ENCODE data around the gene BCAR1. TPM values are rescaled to one million over a fixed set of nuclear protein-coding genes. Genes with fewer than 3 reads are reported as not detected.
"Not testable (repeated sequence)": the region's sequence is repeated elsewhere in the genome, so short reads cannot be mapped to it uniquely, and the experiment has no call there.

BCAR1 gene
- polyA plus RNA-seq, 1 donor (not counting 4 experiments of a cell fraction or from before 2014, with no cell fraction given) = 17.8 TPM

GRCh38 chr16:75207831-75208230 lies 43.6 kb downstream of the BCAR1 start:
- H3K9ac ChIP-seq (ENCODE audit: control insufficient read depth, extremely low read depth, insufficient read depth, low read length) = no peak overlapping the region
- dilution Hi-C loops (cut with MboI; ENCODE audit: extremely low pct_ligation_motif_present, low sequenced_read_pairs) = no loop called here

GRCh38 chr16:75206749-75207451 lies 44.5 kb downstream of the BCAR1 start, which contains the start of gene CTRB2:
Gene CTRB2, minus strand, starts transcription at chr16:75207161. Its CDS starts 20 bp downstream, at chr16:75207141.
- H4K20me1 ChIP-seq (ENCODE audit: control insufficient read depth, extremely low read depth, insufficient read depth, low read length) = no peaks in the 10 kb centered on the region
- TF ChIP-seq EZH2 (IDR thresholded peaks at IDR 0.05; ENCODE audit: low read length) = no peak
- TF ChIP-seq CTCF (optimal IDR thresholded peaks at IDR 0.05 in 1 of 3, IDR thresholded peaks at IDR 0.05 in 1 of 3, conservative IDR thresholded peaks at IDR 0.05 in 1 of 3; ENCODE audit: extremely low read depth in 1 of 3, insufficient read depth in 2 of 3, low read length in 3 of 3) = no peak
- DNase-seq (ENCODE audit: low read depth, low spot score) = no peak
- H3K9me1 ChIP-seq (ENCODE audit: control insufficient read depth, extremely low read depth, insufficient read depth, low read length) = no peaks in the 10 kb centered on the region
- H3K9me3 ChIP-seq (ENCODE audit: control insufficient read depth, low read depth, low read length) = no peaks in the 10 kb centered on the region
- no peaks in the 10 kb centered on the region for H3K36me3 ChIP-seq (ENCODE audit: control insufficient read depth in 2 of 2, extremely low read depth in 1 of 2, insufficient read depth in 2 of 2, low read length in 2 of 2)
- H3K4me3 ChIP-seq (ENCODE audit: control insufficient read depth in 2 of 3, extremely low read depth in 1 of 3, insufficient read depth in 2 of 3, low read depth in 1 of 3, low read length in 3 of 3) = no peak within 1 kb of the TSS
- dilution Hi-C loops (cut with MboI; ENCODE audit: extremely low pct_ligation_motif_present, low sequenced_read_pairs) = no loop called here
- H3K27me3 ChIP-seq (ENCODE audit: control insufficient read depth, extremely low read depth, insufficient read depth, low read length) = no peaks in the 10 kb centered on the region
- no peak for FAIRE-seq
- H3K9ac ChIP-seq (ENCODE audit: control insufficient read depth, extremely low read depth, insufficient read depth, low read length) = no peak within 1 kb of the TSS
- H2AFZ ChIP-seq (ENCODE audit: control insufficient read depth, low read length) = no peak within 1 kb of the TSS
- no peak within 1 kb of the TSS for H3K27ac ChIP-seq (ENCODE audit: control insufficient read depth, insufficient read depth, low read length)
- H3K4me1 ChIP-seq (ENCODE audit: control insufficient read depth, extremely low read depth, insufficient read depth, low read length) = no peaks in the 10 kb centered on the region
- no peak within 1 kb of the TSS for H3K4me2 ChIP-seq (ENCODE audit: control insufficient read depth, extremely low read depth, insufficient read depth, low read depth, low read length)
- H3K79me2 ChIP-seq (ENCODE audit: control insufficient read depth, insufficient read depth, low read length) = no peaks in the 10 kb centered on the region

More at GRCh38 chr16:75207831-75208230, 43.6 kb downstream of the BCAR1 start:
- Histone ChIP-seq H3K4me1 (ENCODE audit: control insufficient read depth, extremely low read depth, insufficient read depth, low read length) (no peaks in the 10 kb centered on the region), H3K79me2 (ENCODE audit: control insufficient read depth, insufficient read depth, low read length) (no peaks in the 10 kb centered on the region), H2AFZ (ENCODE audit: control insufficient read depth, low read length) (no peak overlapping the region), H3K9me1 (ENCODE audit: control insufficient read depth, extremely low read depth, insufficient read depth, low read length) (no peaks in the 10 kb centered on the region), H3K9me3 (ENCODE audit: control insufficient read depth, low read depth, low read length) (no peaks in the 10 kb centered on the region), H3K36me3 (ENCODE audit: control insufficient read depth in 2 of 2, extremely low read depth in 1 of 2, insufficient read depth in 2 of 2, low read length in 2 of 2) (no peaks in the 10 kb centered on the region), H3K4me3 (ENCODE audit: control insufficient read depth in 2 of 3, extremely low read depth in 1 of 3, insufficient read depth in 2 of 3, low read depth in 1 of 3, low read length in 3 of 3) (no peak overlapping the region), H3K27ac (ENCODE audit: control insufficient read depth, insufficient read depth, low read length) (no peak overlapping the region), H3K27me3 (ENCODE audit: control insufficient read depth, extremely low read depth, insufficient read depth, low read length) (no peaks in the 10 kb centered on the region), H4K20me1 (ENCODE audit: control insufficient read depth, extremely low read depth, insufficient read depth, low read length) (no peaks in the 10 kb centered on the region), H3K4me2 (ENCODE audit: control insufficient read depth, extremely low read depth, insufficient read depth, low read depth, low read length) (no peak overlapping the region)
- TF ChIP-seq EZH2 (IDR thresholded peaks at IDR 0.05; ENCODE audit: low read length) (no peak), CTCF (optimal IDR thresholded peaks at IDR 0.05 in 1 of 3, IDR thresholded peaks at IDR 0.05 in 1 of 3, conservative IDR thresholded peaks at IDR 0.05 in 1 of 3; ENCODE audit: extremely low read depth in 1 of 3, insufficient read depth in 2 of 3, low read length in 3 of 3) (no peak)
- DNase-seq (ENCODE audit: low read depth, low spot score) (no peak), FAIRE-seq (no peak)

- H3K9me1 ChIP-seq (ENCODE audit: control insufficient read depth, extremely low read depth, insufficient read depth, low read length); dilution Hi-C loops (cut with MboI; ENCODE audit: extremely low pct_ligation_motif_present, low sequenced_read_pairs); H3K79me2 ChIP-seq (ENCODE audit: control insufficient read depth, insufficient read depth, low read length); DNase-seq (ENCODE audit: low read depth, low spot score); FAIRE-seq; H3K27ac ChIP-seq (ENCODE audit: control insufficient read depth, insufficient read depth, low read length); H3K36me3 ChIP-seq (ENCODE audit: control insufficient read depth in 2 of 2, extremely low read depth in 1 of 2, insufficient read depth in 2 of 2, low read length in 2 of 2); H3K9ac ChIP-seq (ENCODE audit: control insufficient read depth, extremely low read depth, insufficient read depth, low read length); H3K4me2 ChIP-seq (ENCODE audit: control insufficient read depth, extremely low read depth, insufficient read depth, low read depth, low read length); H3K4me1 ChIP-seq (ENCODE audit: control insufficient read depth, extremely low read depth, insufficient read depth, low read length); H3K27me3 ChIP-seq (ENCODE audit: control insufficient read depth, extremely low read depth, insufficient read depth, low read length); H4K20me1 ChIP-seq (ENCODE audit: control insufficient read depth, extremely low read depth, insufficient read depth, low read length); H2AFZ ChIP-seq (ENCODE audit: control insufficient read depth, low read length); H3K9me3 ChIP-seq (ENCODE audit: control insufficient read depth, low read depth, low read length); H3K4me3 ChIP-seq (ENCODE audit: control insufficient read depth in 2 of 3, extremely low read depth in 1 of 3, insufficient read depth in 2 of 3, low read depth in 1 of 3, low read length in 3 of 3): not testable (repeated sequence)
Observed at GRCh38 chr16:75205961-75206748, 45.3 kb downstream of the BCAR1 start.

All from keratinocyte (primary cell).